ENCODE measurements around the gene FOLH1. TPM values are rescaled to one million over a fixed set of nuclear protein-coding genes. Genes with fewer than 3 reads are reported as not detected.
A peak's percentile ranks its signal among the peaks of the same experiment; 100 is the strongest.
"Not testable (repeated sequence)": the region's sequence is repeated elsewhere in the genome, so short reads cannot be mapped to it uniquely, and the experiment has no call there.

Gene FOLH1
- total RNA-seq, 1 experiment from 2014 or later, result 0.58 TPM

GRCh38 chr11:49184756-49185155 is 23.6 kb downstream of the FOLH1 start:
- H3F3A ChIP-seq (ENCODE audit: low read length, unreplicated experiment); intact Hi-C loops (cut with micrococcal nuclease): not testable (repeated sequence)

GRCh38 chr11:49177936-49178335 is 30.5 kb downstream of the FOLH1 start:
- H3F3A ChIP-seq (ENCODE audit: low read length, unreplicated experiment); ATAC-seq; intact Hi-C loops (cut with micrococcal nuclease); H3K36me3 ChIP-seq (ENCODE audit: low read depth, low read length); H3K27me3 ChIP-seq (ENCODE audit: low read length); H3K9ac ChIP-seq (ENCODE audit: low read length); H2AFZ ChIP-seq (ENCODE audit: low read length); POLR2A ChIA-PET (ENCODE audit: unreplicated experiment); CTCF ChIA-PET; H3K27ac ChIP-seq (ENCODE audit: low read length); H3K79me2 ChIP-seq (ENCODE audit: low read length); H3K4me1 ChIP-seq (ENCODE audit: insufficient read depth, low read length); H4K20me1 ChIP-seq (ENCODE audit: low read length); H3K9me3 ChIP-seq (ENCODE audit: low read length); H3K9me2 ChIP-seq (replicated peaks; ENCODE audit: low read length); H3K4me3 ChIP-seq (ENCODE audit: low read length); BruUV-seq (replicated peaks): not testable (repeated sequence)
- peak; percentile 57 for DNase-seq
- peak overlapping the region; percentile 34; the same call in 1 of the 2 replicates for H3K4me2 ChIP-seq (ENCODE audit: low read length)

More at GRCh38 chr11:49184756-49185155, 23.6 kb downstream of the FOLH1 start:
- H2AFZ ChIP-seq (ENCODE audit: low read length); DNase-seq; POLR2A ChIA-PET (ENCODE audit: unreplicated experiment); H3K4me2 ChIP-seq (ENCODE audit: low read length); H3K27me3 ChIP-seq (ENCODE audit: low read length); H3K9ac ChIP-seq (ENCODE audit: low read length); CTCF ChIA-PET; H3K4me3 ChIP-seq (ENCODE audit: low read length); H3K9me2 ChIP-seq (replicated peaks; ENCODE audit: low read length); H4K20me1 ChIP-seq (ENCODE audit: low read length); H3K9me3 ChIP-seq (ENCODE audit: low read length); H3K4me1 ChIP-seq (ENCODE audit: insufficient read depth, low read length); H3K36me3 ChIP-seq (ENCODE audit: low read depth, low read length); H3K79me2 ChIP-seq (ENCODE audit: low read length); BruUV-seq (replicated peaks); H3K27ac ChIP-seq (ENCODE audit: low read length); ATAC-seq: not testable (repeated sequence)

DNA sequence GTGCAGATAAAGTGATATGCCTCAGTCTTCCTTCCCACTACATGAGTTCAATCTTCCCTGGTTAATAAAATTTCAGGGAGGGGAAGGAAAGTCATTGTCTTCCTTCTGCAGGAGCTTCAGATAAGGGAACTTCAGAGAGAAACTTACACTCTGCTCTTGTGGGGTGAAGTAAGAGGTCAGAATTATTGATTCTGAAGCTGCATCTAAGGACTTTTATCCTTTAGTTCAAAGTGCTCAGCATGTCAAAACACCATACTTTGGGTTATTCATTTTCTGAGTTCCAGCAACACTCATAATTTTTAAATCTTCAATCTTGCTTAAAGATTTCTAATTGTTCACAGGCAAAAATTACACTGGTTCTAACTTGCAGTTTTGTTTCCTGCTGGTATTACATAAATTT is 33.0 kb downstream of the FOLH1 start:
- H3K27ac ChIP-seq (ENCODE audit: low read length); H3K9ac ChIP-seq (ENCODE audit: low read length); POLR2A ChIA-PET (ENCODE audit: unreplicated experiment); H3K9me2 ChIP-seq (replicated peaks; ENCODE audit: low read length); H3K79me2 ChIP-seq (ENCODE audit: low read length); DNase-seq; BruUV-seq (replicated peaks); H3K9me3 ChIP-seq (ENCODE audit: low read length); H3K4me1 ChIP-seq (ENCODE audit: insufficient read depth, low read length); H2AFZ ChIP-seq (ENCODE audit: low read length); H3F3A ChIP-seq (ENCODE audit: low read length, unreplicated experiment); intact Hi-C loops (cut with micrococcal nuclease); H3K27me3 ChIP-seq (ENCODE audit: low read length); H3K4me3 ChIP-seq (ENCODE audit: low read length); H3K4me2 ChIP-seq (ENCODE audit: low read length); H3K36me3 ChIP-seq (ENCODE audit: low read depth, low read length); ATAC-seq; H4K20me1 ChIP-seq (ENCODE audit: low read length); CTCF ChIA-PET: not testable (repeated sequence)

GRCh38 chr11:49174691-49175366 is 33.6 kb downstream of the FOLH1 start:
- DNase-seq; H3K9me3 ChIP-seq (ENCODE audit: low read length); ATAC-seq; H3K27me3 ChIP-seq (ENCODE audit: low read length); POLR2A ChIA-PET (ENCODE audit: unreplicated experiment); H3K9me2 ChIP-seq (replicated peaks; ENCODE audit: low read length); H3K4me3 ChIP-seq (ENCODE audit: low read length); H3K4me1 ChIP-seq (ENCODE audit: insufficient read depth, low read length); CTCF ChIA-PET; H3F3A ChIP-seq (ENCODE audit: low read length, unreplicated experiment); H3K79me2 ChIP-seq (ENCODE audit: low read length); BruUV-seq (replicated peaks); H3K27ac ChIP-seq (ENCODE audit: low read length); H3K9ac ChIP-seq (ENCODE audit: low read length); H3K4me2 ChIP-seq (ENCODE audit: low read length); intact Hi-C loops (cut with micrococcal nuclease); H2AFZ ChIP-seq (ENCODE audit: low read length); H3K36me3 ChIP-seq (ENCODE audit: low read depth, low read length); H4K20me1 ChIP-seq (ENCODE audit: low read length): not testable (repeated sequence)

DNA sequence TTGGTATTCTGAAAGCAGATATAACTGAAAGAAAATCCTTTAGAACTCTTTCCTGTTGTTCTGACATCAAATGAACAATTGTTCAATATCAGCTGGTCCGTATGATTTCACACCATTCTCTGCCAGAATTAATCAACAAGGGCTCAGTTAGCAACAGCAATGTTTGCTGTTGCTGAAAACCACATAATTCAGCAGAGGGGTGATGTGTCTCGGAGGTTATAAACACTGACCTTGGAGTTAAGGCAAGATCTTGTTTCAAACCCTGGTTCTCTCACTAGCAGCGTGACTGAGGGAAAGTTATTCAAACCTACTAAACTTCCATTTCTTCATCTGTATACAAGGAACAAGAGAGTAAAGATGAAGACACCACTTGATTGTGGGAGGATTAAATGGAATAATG is 36.8 kb downstream of the FOLH1 start:
- intact Hi-C loops (cut with micrococcal nuclease); H3K27me3 ChIP-seq (ENCODE audit: low read length); H3K27ac ChIP-seq (ENCODE audit: low read length); POLR2A ChIA-PET (ENCODE audit: unreplicated experiment); H2AFZ ChIP-seq (ENCODE audit: low read length); H3K9me3 ChIP-seq (ENCODE audit: low read length); CTCF ChIA-PET; H3K4me1 ChIP-seq (ENCODE audit: insufficient read depth, low read length); H3K36me3 ChIP-seq (ENCODE audit: low read depth, low read length); BruUV-seq (replicated peaks); H3K9me2 ChIP-seq (replicated peaks; ENCODE audit: low read length); H3K9ac ChIP-seq (ENCODE audit: low read length); ATAC-seq; H3K79me2 ChIP-seq (ENCODE audit: low read length); H4K20me1 ChIP-seq (ENCODE audit: low read length); H3F3A ChIP-seq (ENCODE audit: low read length, unreplicated experiment); H3K4me3 ChIP-seq (ENCODE audit: low read length); DNase-seq; H3K4me2 ChIP-seq (ENCODE audit: low read length): not testable (repeated sequence)
